DOHH2 (cell line): Measurements from ENCODE around the gene LIN54.

Source experiments
- CTCF ChIP-seq: fragments of 200-600 bp; sonication (generic); IDR thresholded peaks from one replicate; pipeline ENCODE4 v1.5.1; 2014; ENCODE audit warnings: antibody characterized with exemption, mild to moderate bottlenecking, low read depth, low read length; ENCODE audit not compliant: poor library complexity, severe bottlenecking
- EZH2phosphoT487 ChIP-seq: fragments of 200-600 bp; sonication (generic); IDR thresholded peaks from 2 replicates; pipeline ENCODE4 v1.6.1; 2017; ENCODE audit warnings: borderline replicate concordance, mild to moderate bottlenecking, antibody characterized with exemption, low read length, moderate library complexity, mixed read lengths

- TF ChIP-seq CTCF, result no peak
- no peak for TF ChIP-seq EZH2phosphoT487
These were observed 110.6 kb downstream of the LIN54 start for GRCh38 chr4:82900066-82900410.
